Natural killer cell (primary cell): ENCODE measurements around the gene TGM6. TPM values are rescaled to one million over a fixed set of nuclear protein-coding genes. Genes with fewer than 3 reads are reported as not detected.

Experiments used
- ATAC-seq, 3 donors: fragments of 150-1000 bp in 2 of 3; fragments of 200-7000 bp in 1 of 3; cut with Tn5 transposase; 1 replicate in 1 of 3; 2 replicates in 2 of 3; pipeline ENCODE4 v1.10.0; 2021; ENCODE audit warnings: mild to moderate bottlenecking in 2 of 3, moderate library complexity in 2 of 3
- DNase-seq, 2 donors: peaks; one replicate each; pipeline versions ENCODE4 v3.0.0 to v3.0.0-alpha.2; 2013 to 2021; ENCODE audit warnings: mixed read lengths in 1 of 2
- H3K27ac ChIP-seq: one replicate; pipeline ENCODE4 v1.5.1; 2013; ENCODE audit warnings: mild to moderate bottlenecking, low read length
- H3K27me3 ChIP-seq: one replicate; pipeline ENCODE4 v1.6.1; 2013; ENCODE audit warnings: low read length; ENCODE audit not compliant: control insufficient read depth, insufficient read depth
- H3K36me3 ChIP-seq: one replicate; pipeline ENCODE4 v1.6.1; 2013; ENCODE audit warnings: low read length; ENCODE audit not compliant: control insufficient read depth, insufficient read depth
- H3K4me1 ChIP-seq: one replicate; pipeline ENCODE4 v1.6.1; 2013; ENCODE audit warnings: low read length; ENCODE audit not compliant: control insufficient read depth, insufficient read depth
- H3K4me3 ChIP-seq: one replicate; pipeline ENCODE4 v1.5.1; 2013; ENCODE audit warnings: low read length
- H3K9me3 ChIP-seq: one replicate; pipeline ENCODE4 v1.6.1; 2013; ENCODE audit warnings: low read length; ENCODE audit not compliant: control insufficient read depth, insufficient read depth
- H3K27ac Mint-ChIP-seq, 2 donors: one replicate each; pipeline ENCODE4 v1.8.0; 2022; ENCODE audit warnings: mild to moderate bottlenecking in 2 of 2, mixed read lengths in 2 of 2, moderate library complexity in 1 of 2
- H3K27me3 Mint-ChIP-seq, 2 donors: one replicate each; pipeline ENCODE4 v1.8.0; 2022; ENCODE audit warnings: low read depth in 2 of 2, mixed read lengths in 2 of 2
- H3K36me3 Mint-ChIP-seq: one replicate; pipeline ENCODE4 v1.8.0; 2022; ENCODE audit warnings: mixed read lengths
- H3K4me1 Mint-ChIP-seq, 2 donors: one replicate each; pipeline ENCODE4 v1.8.0; 2022; ENCODE audit warnings: mixed read lengths in 2 of 2
- H3K4me3 Mint-ChIP-seq: one replicate; pipeline ENCODE4 v1.8.0; 2022; ENCODE audit warnings: mild to moderate bottlenecking, moderate library complexity, mixed read lengths
- H3K9me3 Mint-ChIP-seq, 2 donors: one replicate each; pipeline ENCODE4 v1.8.0; 2022; ENCODE audit warnings: mixed read lengths in 2 of 2
- CTCF ChIP-seq: fragments of 200-600 bp; IDR thresholded peaks from one replicate; pipeline ENCODE4 v1.8.0; 2022; ENCODE audit warnings: antibody characterized with exemption
- WGBS: methylation state at CpG from one replicate; pipeline ENCODE4 v1.1.7; 2013; ENCODE audit warnings: missing lambda C conversion rate; ENCODE audit not compliant: insufficient coverage; 5-methylcytosine and 5-hydroxymethylcytosine counted together
- intact Hi-C: fragments of 100-400 bp; cut with micrococcal nuclease; formaldehyde crosslinking; loops from one replicate; pipeline ENCODE4 v1.14.2; 2022
- total RNA-seq, 4 donors: library from RNA; stranded (reverse); fragments of 120-200 nt in 1 of 4; gene quantifications; one replicate each; pipeline versions ENCODE4 v1.2.3 to v1.2.4, GENCODE V29; 2013 to 2022

TGM6 gene
- total RNA-seq, 3 donors from 2014 or later (not counting 1 experiment from before 2014, with no cell fraction given): not detected

GRCh38 chr20:2396241-2396814 is 15.6 kb downstream of the TGM6 start:
- no peak for DNase-seq

GRCh38 chr20:2397091-2397490 is 16.4 kb downstream of the TGM6 start:
- H3K4me1 ChIP-seq: no peaks in the 10 kb centered on the region
- no peak for TF ChIP-seq CTCF

More at GRCh38 chr20:2396241-2396814, 15.6 kb downstream of the TGM6 start:
- Histone ChIP-seq H3K4me3 (no peak overlapping the region), H3K4me1 (no peaks in the 10 kb centered on the region), H3K36me3 (no peaks in the 10 kb centered on the region), H3K9me3 (peaks cover 4% of the 10 kb centered on the region), H3K27me3 (no peaks in the 10 kb centered on the region), H3K27ac (no peak overlapping the region)
- Mint-ChIP-seq H3K9me3 (no peaks in the 10 kb centered on the region), H3K36me3 (no peaks in the 10 kb centered on the region), H3K4me1 (no peaks in the 10 kb centered on the region), H3K27me3 (peaks cover 0 to 8% of the 10 kb centered on the region in 2 donors), H3K4me3 (no peak overlapping the region), H3K27ac (no peak overlapping the region)
- TF ChIP-seq CTCF: no peak
- intact Hi-C loops: no loop called here
- WGBS: 93% methylated on average over 14 of the region's 14 CpGs
- ATAC-seq: no peak

GRCh38 chr20:2397595-2398145 is 17.0 kb downstream of the TGM6 start:
- peaks cover 4% of the 10 kb centered on the region for H3K9me3 ChIP-seq
- H3K4me1 Mint-ChIP-seq: no peaks in the 10 kb centered on the region
- no peak overlapping the region for H3K27ac ChIP-seq
- H3K27me3 Mint-ChIP-seq: peaks cover 0 to 8% of the 10 kb centered on the region in 2 donors
- no peak overlapping the region for H3K27ac Mint-ChIP-seq
- no peaks in the 10 kb centered on the region for H3K27me3 ChIP-seq
- no peaks in the 10 kb centered on the region for H3K4me1 ChIP-seq
- no peak for ATAC-seq
- H3K4me3 ChIP-seq: no peak overlapping the region
- WGBS: 92% methylated on average over 12 of the region's 12 CpGs
- H3K36me3 Mint-ChIP-seq: no peaks in the 10 kb centered on the region
- intact Hi-C loops: no loop called here
- no peak overlapping the region for H3K4me3 Mint-ChIP-seq
- DNase-seq: no peak
- no peak for TF ChIP-seq CTCF
- H3K9me3 Mint-ChIP-seq: no peaks in the 10 kb centered on the region
- H3K36me3 ChIP-seq: no peaks in the 10 kb centered on the region

More at GRCh38 chr20:2397091-2397490, 16.4 kb downstream of the TGM6 start:
- ATAC-seq (no peak), DNase-seq (no peak)
- Histone ChIP-seq H3K36me3 (no peaks in the 10 kb centered on the region), H3K27ac (no peak overlapping the region), H3K4me3 (no peak overlapping the region), H3K27me3 (no peaks in the 10 kb centered on the region), H3K9me3 (peaks cover 4% of the 10 kb centered on the region)
- H3K9me3 Mint-ChIP-seq: no peaks in the 10 kb centered on the region
- intact Hi-C loops: no loop called here
- 92% methylated on average over 8 of the region's 8 CpGs for WGBS
- no peaks in the 10 kb centered on the region for H3K36me3 Mint-ChIP-seq
- no peak overlapping the region for H3K27ac Mint-ChIP-seq
- peaks cover 0 to 8% of the 10 kb centered on the region in 2 donors for H3K27me3 Mint-ChIP-seq
- H3K4me1 Mint-ChIP-seq: no peaks in the 10 kb centered on the region
- no peak overlapping the region for H3K4me3 Mint-ChIP-seq

DNA sequence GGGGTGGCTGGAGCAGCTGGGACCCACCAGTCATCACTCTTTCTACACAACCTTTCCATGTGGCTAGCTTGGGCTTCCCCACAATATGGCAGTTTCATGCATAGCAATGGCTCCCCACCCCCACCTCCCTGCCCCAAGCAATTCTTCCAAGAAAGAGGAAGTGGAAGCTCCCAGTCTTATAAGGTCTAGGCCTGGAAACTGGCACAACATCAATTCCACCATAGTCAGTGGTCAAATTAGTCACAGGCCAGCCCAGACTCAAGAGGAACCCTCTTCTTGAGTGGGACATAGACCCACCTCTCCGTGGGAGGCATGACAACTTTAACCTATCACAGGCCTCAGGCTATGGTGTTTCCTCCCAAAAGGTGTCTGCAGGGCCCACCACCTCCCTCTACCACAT is 17.7 kb downstream of the TGM6 start:
- Histone ChIP-seq H3K27me3 (no peaks in the 10 kb centered on the region), H3K27ac (no peak overlapping the region), H3K4me1 (no peaks in the 10 kb centered on the region), H3K9me3 (peaks cover 4% of the 10 kb centered on the region), H3K4me3 (no peak overlapping the region), H3K36me3 (no peaks in the 10 kb centered on the region)
- H3K9me3 Mint-ChIP-seq: no peaks in the 10 kb centered on the region
- H3K4me3 Mint-ChIP-seq: no peak overlapping the region
- peaks cover 0 to 8% of the 10 kb centered on the region in 2 donors for H3K27me3 Mint-ChIP-seq
- H3K27ac Mint-ChIP-seq: no peak overlapping the region
- ATAC-seq (no peak), DNase-seq (no peak)
- H3K4me1 Mint-ChIP-seq: no peaks in the 10 kb centered on the region
- no peak for TF ChIP-seq CTCF
- no CpG with 5 or more reads among the region's 1 CpG for WGBS
- no peaks in the 10 kb centered on the region for H3K36me3 Mint-ChIP-seq
- intact Hi-C loops: no loop called here
